ENCODE measurements around the gene ICAM2. TPM values are rescaled to one million over a fixed set of nuclear protein-coding genes. Genes with fewer than 3 reads are reported as not detected.
A peak's percentile ranks its signal among the peaks of the same experiment; 100 is the strongest.

The ICAM2 gene
- total RNA-seq, 1 experiment from 2014 or later: 2.0 TPM

DNA sequence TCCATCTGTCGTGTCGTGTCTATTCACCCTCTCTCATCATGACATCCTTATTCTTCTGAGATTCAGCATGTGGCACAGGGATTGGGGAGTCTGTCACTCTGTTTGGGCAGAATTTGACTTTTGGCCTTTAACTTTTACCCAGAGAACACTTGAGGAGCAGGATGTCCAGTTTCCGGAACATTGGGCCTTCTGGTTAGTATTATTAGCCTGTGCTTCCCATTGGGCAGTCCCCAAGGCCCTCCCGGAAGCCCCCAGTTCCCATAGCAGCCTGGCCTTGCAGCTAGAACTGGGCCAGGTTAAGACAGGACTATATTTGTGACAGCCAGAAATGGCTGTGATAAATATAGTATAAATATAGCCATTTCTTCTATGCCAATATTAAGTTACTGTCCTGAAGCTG, 57.3 kb downstream of the ICAM2 start:
- Histone ChIP-seq H3K27me3 (replicated peaks; ENCODE audit: control insufficient read depth, insufficient read depth, low read length) (no peaks in the 10 kb centered on the region; the same call in 1 of the 2 replicates), H3K4me3 (ENCODE audit: low read depth, low read length) (no peak overlapping the region), H3K4me1 (no peaks in the 10 kb centered on the region), H3K36me3 (ENCODE audit: control insufficient read depth, insufficient read depth, low read length) (no peaks in the 10 kb centered on the region), H3K9me3 (no peaks in the 10 kb centered on the region)
- Mint-ChIP-seq H3K9me3 (ENCODE audit: unreplicated experiment) (no peaks in the 10 kb centered on the region), H3K36me3 (ENCODE audit: insufficient read depth, unreplicated experiment) (no peaks in the 10 kb centered on the region), H3K4me3 (ENCODE audit: unreplicated experiment) (no peak overlapping the region), H3K27ac (ENCODE audit: unreplicated experiment) (no peak overlapping the region), H3K4me1 (ENCODE audit: low read depth, unreplicated experiment) (no peaks in the 10 kb centered on the region), H3K27me3 (ENCODE audit: insufficient read depth, unreplicated experiment) (peaks cover 3% of the 10 kb centered on the region)
- CTCF ChIA-PET: interaction anchor here (1.8 kb wide), 1 partner anchor 17 kb away, joined by 5 read pairs; no protein-coding TSS in a partner anchor
- POLR2A ChIA-PET: no interaction called here
- DNase-seq: no peak
- intact Hi-C loops (cut with micrococcal nuclease; ENCODE audit: unreplicated experiment): no loop called here
- BruUV-seq (replicated peaks): no TSS peak
- TF ChIP-seq, protein P1, sequence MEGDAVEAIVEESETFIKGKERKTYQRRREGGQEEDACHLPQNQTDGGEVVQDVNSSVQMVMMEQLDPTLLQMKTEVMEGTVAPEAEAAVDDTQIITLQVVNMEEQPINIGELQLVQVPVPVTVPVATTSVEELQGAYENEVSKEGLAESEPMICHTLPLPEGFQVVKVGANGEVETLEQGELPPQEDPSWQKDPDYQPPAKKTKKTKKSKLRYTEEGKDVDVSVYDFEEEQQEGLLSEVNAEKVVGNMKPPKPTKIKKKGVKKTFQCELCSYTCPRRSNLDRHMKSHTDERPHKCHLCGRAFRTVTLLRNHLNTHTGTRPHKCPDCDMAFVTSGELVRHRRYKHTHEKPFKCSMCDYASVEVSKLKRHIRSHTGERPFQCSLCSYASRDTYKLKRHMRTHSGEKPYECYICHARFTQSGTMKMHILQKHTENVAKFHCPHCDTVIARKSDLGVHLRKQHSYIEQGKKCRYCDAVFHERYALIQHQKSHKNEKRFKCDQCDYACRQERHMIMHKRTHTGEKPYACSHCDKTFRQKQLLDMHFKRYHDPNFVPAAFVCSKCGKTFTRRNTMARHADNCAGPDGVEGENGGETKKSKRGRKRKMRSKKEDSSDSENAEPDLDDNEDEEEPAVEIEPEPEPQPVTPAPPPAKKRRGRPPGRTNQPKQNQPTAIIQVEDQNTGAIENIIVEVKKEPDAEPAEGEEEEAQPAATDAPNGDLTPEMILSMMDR (IDR thresholded peaks at IDR 0.05; ENCODE audit: insufficient read depth in 1 of 2, low read depth in 1 of 2, low read length in 1 of 2, severe bottlenecking in 1 of 2, unreplicated experiment in 1 of 2): no peak

DNA sequence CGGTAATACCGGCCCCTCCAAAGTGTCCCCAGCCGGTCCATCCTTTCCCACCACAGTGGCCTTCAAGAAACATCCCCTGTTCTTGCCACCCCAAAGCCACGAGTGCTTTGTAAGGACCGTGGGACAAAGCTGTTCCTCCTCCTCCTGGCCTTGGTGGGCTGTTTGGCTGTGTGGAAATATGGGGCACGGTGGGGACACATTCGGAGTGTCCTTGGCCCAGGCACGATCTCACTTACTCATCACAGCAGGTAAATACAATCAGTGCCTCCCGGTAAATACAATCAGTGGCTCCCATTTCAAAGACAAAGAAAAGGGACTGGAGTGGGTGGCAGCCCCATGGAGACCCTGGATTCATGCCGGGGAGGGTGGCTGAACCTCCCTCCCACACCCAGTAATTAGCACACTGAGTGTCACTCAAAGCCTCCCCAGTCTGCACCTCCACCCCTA, 58.1 kb downstream of the ICAM2 start:
- no peak overlapping the region for H3K4me3 ChIP-seq (ENCODE audit: low read depth, low read length)
- no peaks in the 10 kb centered on the region; the same call in 1 of the 2 replicates for H3K27me3 ChIP-seq (replicated peaks; ENCODE audit: control insufficient read depth, insufficient read depth, low read length)
- no peaks in the 10 kb centered on the region for H3K9me3 ChIP-seq
- Mint-ChIP-seq H3K4me3 (ENCODE audit: unreplicated experiment) (no peak overlapping the region), H3K27me3 (ENCODE audit: insufficient read depth, unreplicated experiment) (peaks cover 3% of the 10 kb centered on the region), H3K4me1 (ENCODE audit: low read depth, unreplicated experiment) (no peaks in the 10 kb centered on the region), H3K36me3 (ENCODE audit: insufficient read depth, unreplicated experiment) (no peaks in the 10 kb centered on the region), H3K27ac (ENCODE audit: unreplicated experiment) (no peak overlapping the region), H3K9me3 (ENCODE audit: unreplicated experiment) (no peaks in the 10 kb centered on the region)
- DNase-seq: no peak
- ChIA-PET CTCF (interaction anchor here (0.8 kb wide), 1 partner anchor 12 kb away, joined by 3 read pairs; no protein-coding TSS in a partner anchor), POLR2A (interaction anchor here (0.6 kb wide), 1 partner anchor 351 kb away, joined by 4 read pairs; no protein-coding TSS in a partner anchor)
- TF ChIP-seq, protein P1 (IDR thresholded peaks at IDR 0.05; ENCODE audit: insufficient read depth in 1 of 2, low read depth in 1 of 2, low read length in 1 of 2, severe bottlenecking in 1 of 2, unreplicated experiment in 1 of 2): no peak
- no peaks in the 10 kb centered on the region for H3K36me3 ChIP-seq (ENCODE audit: control insufficient read depth, insufficient read depth, low read length)
- intact Hi-C loops (cut with micrococcal nuclease; ENCODE audit: unreplicated experiment): no loop called here
- no TSS peak for BruUV-seq (replicated peaks)
- no peaks in the 10 kb centered on the region for H3K4me1 ChIP-seq

- Histone ChIP-seq H3K9me3 (no peaks in the 10 kb centered on the region), H3K27me3 (replicated peaks; ENCODE audit: control insufficient read depth, insufficient read depth, low read length) (no peaks in the 10 kb centered on the region; the same call in 1 of the 2 replicates), H3K4me1 (no peaks in the 10 kb centered on the region), H3K4me3 (ENCODE audit: low read depth, low read length) (no peak overlapping the region), H3K36me3 (ENCODE audit: control insufficient read depth, insufficient read depth, low read length) (no peaks in the 10 kb centered on the region)
- DNase-seq: peak; percentile 64 to 78
- Mint-ChIP-seq H3K27me3 (ENCODE audit: insufficient read depth, unreplicated experiment) (peaks cover 3% of the 10 kb centered on the region), H3K4me1 (ENCODE audit: low read depth, unreplicated experiment) (no peaks in the 10 kb centered on the region), H3K4me3 (ENCODE audit: unreplicated experiment) (no peak overlapping the region), H3K27ac (ENCODE audit: unreplicated experiment) (no peak overlapping the region), H3K36me3 (ENCODE audit: insufficient read depth, unreplicated experiment) (no peaks in the 10 kb centered on the region), H3K9me3 (ENCODE audit: unreplicated experiment) (no peaks in the 10 kb centered on the region)
- TF ChIP-seq, protein P1 (IDR thresholded peaks at IDR 0.05; ENCODE audit: insufficient read depth in 1 of 2, low read depth in 1 of 2, low read length in 1 of 2, severe bottlenecking in 1 of 2, unreplicated experiment in 1 of 2): no peak
- intact Hi-C loops (cut with micrococcal nuclease; ENCODE audit: unreplicated experiment): no loop called here
- CTCF ChIA-PET: interaction anchor here (0.7 to 0.8 kb wide), 2 partner anchors 11 to 82 kb away, joined by 3 to 7 read pairs; no protein-coding TSS in a partner anchor
- POLR2A ChIA-PET: interaction anchor here (0.6 kb wide), 1 partner anchor 352 kb away, joined by 4 read pairs; no protein-coding TSS in a partner anchor
- BruUV-seq (replicated peaks): no TSS peak
Measured at GRCh38 chr17:63961355-63962212, 58.8 kb downstream of the ICAM2 start.
